DMS79 (cell line): Measurements from ENCODE around the gene CYP2W1.

Experiments
- DNase-seq: peaks from one replicate; lab custom pipeline; 2025; lab: John Stamatoyannopoulos, UW

The CYP2W1 gene

GRCh38 chr7:966291-967069, 16.5 kb upstream of the CYP2W1 start:
- no peak for DNase-seq

- DNase-seq = no peak
These were observed 15.5 kb upstream of the CYP2W1 start for GRCh38 chr7:967361-968082.

GRCh38 chr7:968205-969105, 14.5 kb upstream of the CYP2W1 start:
- no peak for DNase-seq

GRCh38 chr7:969403-969802, 13.6 kb upstream of the CYP2W1 start:
- DNase-seq = no peak

GRCh38 chr7:970744-971143, 12.2 kb upstream of the CYP2W1 start:
- no peak for DNase-seq

GRCh38 chr7:972110-972509, 10.9 kb upstream of the CYP2W1 start:
- DNase-seq = no peak

- DNase-seq = peak; percentile 23
These were observed 10.2 kb upstream of the CYP2W1 start for GRCh38 chr7:972676-973309.

GRCh38 chr7:973312-973711, 9.7 kb upstream of the CYP2W1 start:
- no peak for DNase-seq

- DNase-seq = no peak
These were observed 8.8 kb upstream of the CYP2W1 start for GRCh38 chr7:974172-974571.

GRCh38 chr7:974820-975681, 7.9 kb upstream of the CYP2W1 start, which contains the start of gene COX19:
Gene COX19 (minus strand): TSS chr7:975549. CDS start chr7:975509, 40 bp downstream.
- peak; percentile 37 for DNase-seq

GRCh38 chr7:975702-976473, 7.1 kb upstream of the CYP2W1 start:
- DNase-seq = no peak

GRCh38 chr7:976901-977325, 6.1 kb upstream of the CYP2W1 start:
- DNase-seq = no peak

- no peak for DNase-seq
These were observed 5.5 kb upstream of the CYP2W1 start for GRCh38 chr7:977326-978048.

- DNase-seq = no peak
These were observed 5.0 kb upstream of the CYP2W1 start for GRCh38 chr7:978049-978346.

GRCh38 chr7:978416-979091, 4.4 kb upstream of the CYP2W1 start:
- no peak for DNase-seq

GRCh38 chr7:979151-979550, 3.8 kb upstream of the CYP2W1 start:
- no peak for DNase-seq

GRCh38 chr7:979886-980571, 3.0 kb upstream of the CYP2W1 start:
- DNase-seq = no peak

- DNase-seq = peak; percentile 70
These were observed 1.0 kb upstream of the CYP2W1 start for GRCh38 chr7:981793-982510.
